ENCODE data around the gene SCRN1. TPM values are rescaled to one million over a fixed set of nuclear protein-coding genes. Genes with fewer than 3 reads are reported as not detected.

Gene SCRN1
- polyA plus RNA-seq, 1 donor from 2014 or later: 130 TPM

DNA sequence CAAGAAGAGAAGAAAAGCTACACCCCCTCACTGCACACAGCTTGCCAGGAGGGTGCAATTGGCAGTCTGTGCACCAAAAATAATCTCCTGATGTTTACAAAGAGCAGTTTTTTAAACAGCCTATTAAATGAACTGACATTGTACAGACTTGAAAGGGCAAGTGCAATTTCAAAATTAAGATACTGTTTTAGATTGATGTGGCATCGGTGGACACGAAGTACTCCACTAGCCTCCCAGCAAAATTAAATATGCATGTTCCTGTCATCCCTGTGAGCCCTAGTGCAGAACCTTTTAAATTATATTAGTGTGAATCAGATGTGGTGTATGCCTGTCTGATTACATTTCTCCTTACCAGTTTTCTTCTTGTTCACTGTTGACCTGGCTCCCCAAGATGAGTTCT, 95.3 kb downstream of the SCRN1 start:
- no peak overlapping the region for H3K4me3 ChIP-seq (ENCODE audit: low read length)
- H3K36me3 ChIP-seq (ENCODE audit: insufficient read depth, low read length): no peaks in the 10 kb centered on the region
- H4K20me1 ChIP-seq (ENCODE audit: insufficient read depth): no peaks in the 10 kb centered on the region
- no peak overlapping the region for H3K27ac ChIP-seq (ENCODE audit: low read length)
- no peaks in the 10 kb centered on the region for H3K9me3 ChIP-seq (ENCODE audit: low read length)
- H3K4me2 ChIP-seq (ENCODE audit: low read length): no peak overlapping the region
- H3K9me2 ChIP-seq (ENCODE audit: insufficient read depth, low read length): no peaks in the 10 kb centered on the region
- H3K27me3 ChIP-seq (ENCODE audit: insufficient read depth, low read depth, low read length): no peaks in the 10 kb centered on the region
- no peak overlapping the region for H2AFZ ChIP-seq (ENCODE audit: low read depth, low read length)
- no peak for TF ChIP-seq SMC3 (conservative IDR thresholded peaks at IDR 0.05; ENCODE audit: poor library complexity)
- TF ChIP-seq RAD21 (conservative IDR thresholded peaks at IDR 0.05): no peak
- no peak for TF ChIP-seq CTCF (IDR thresholded peaks at IDR 0.05; ENCODE audit: poor library complexity, severe bottlenecking)
- TF ChIP-seq REST (IDR thresholded peaks at IDR 0.05; ENCODE audit: borderline replicate concordance): no peak
- TF ChIP-seq EP300 (conservative IDR thresholded peaks at IDR 0.05; ENCODE audit: poor library complexity, severe bottlenecking): no peak
- TF ChIP-seq TAF1 (IDR thresholded peaks at IDR 0.05; ENCODE audit: low read depth): no peak
- no peak for TF ChIP-seq EZH2 (IDR thresholded peaks at IDR 0.05; ENCODE audit: borderline replicate concordance, insufficient read depth, low read length, poor library complexity, severe bottlenecking)
- TF ChIP-seq POLR2AphosphoS5 (IDR thresholded peaks at IDR 0.05): no peak
- no peak for TF ChIP-seq MXI1 (conservative IDR thresholded peaks at IDR 0.05; ENCODE audit: poor library complexity, severe bottlenecking)
- H3F3A ChIP-seq (ENCODE audit: insufficient read depth, low read length, poor library complexity, severe bottlenecking): no peaks in the 10 kb centered on the region
- H3K9ac ChIP-seq (ENCODE audit: low read length): no peak overlapping the region
- no peaks in the 10 kb centered on the region for H3K79me2 ChIP-seq (replicated peaks; ENCODE audit: insufficient read depth, low read length)

- H3K4me3 ChIP-seq (ENCODE audit: low read length): no peak overlapping the region
- no peaks in the 10 kb centered on the region for H3F3A ChIP-seq (ENCODE audit: insufficient read depth, low read length, poor library complexity, severe bottlenecking)
- no peak overlapping the region for H3K27ac ChIP-seq (ENCODE audit: low read length)
- H3K4me2 ChIP-seq (ENCODE audit: low read length): no peak overlapping the region
- H3K9me2 ChIP-seq (ENCODE audit: insufficient read depth, low read length): no peaks in the 10 kb centered on the region
- H3K9me3 ChIP-seq (ENCODE audit: low read length): no peaks in the 10 kb centered on the region
- no peak overlapping the region for H2AFZ ChIP-seq (ENCODE audit: low read depth, low read length)
- no peaks in the 10 kb centered on the region for H3K79me2 ChIP-seq (replicated peaks; ENCODE audit: insufficient read depth, low read length)
- no peaks in the 10 kb centered on the region for H4K20me1 ChIP-seq (ENCODE audit: insufficient read depth)
- no peak overlapping the region for H3K9ac ChIP-seq (ENCODE audit: low read length)
- no peaks in the 10 kb centered on the region for H3K36me3 ChIP-seq (ENCODE audit: insufficient read depth, low read length)
- TF ChIP-seq POLR2AphosphoS5 (IDR thresholded peaks at IDR 0.05): no peak
- TF ChIP-seq CTCF (IDR thresholded peaks at IDR 0.05; ENCODE audit: poor library complexity, severe bottlenecking): no peak
- TF ChIP-seq SMC3 (conservative IDR thresholded peaks at IDR 0.05; ENCODE audit: poor library complexity): no peak
- TF ChIP-seq EP300 (conservative IDR thresholded peaks at IDR 0.05; ENCODE audit: poor library complexity, severe bottlenecking): no peak
- TF ChIP-seq EZH2 (IDR thresholded peaks at IDR 0.05; ENCODE audit: borderline replicate concordance, insufficient read depth, low read length, poor library complexity, severe bottlenecking): no peak
- no peak for TF ChIP-seq RAD21 (conservative IDR thresholded peaks at IDR 0.05)
- TF ChIP-seq MXI1 (conservative IDR thresholded peaks at IDR 0.05; ENCODE audit: poor library complexity, severe bottlenecking): no peak
- no peak for TF ChIP-seq REST (IDR thresholded peaks at IDR 0.05; ENCODE audit: borderline replicate concordance)
- TF ChIP-seq TAF1 (IDR thresholded peaks at IDR 0.05; ENCODE audit: low read depth): no peak
- no peaks in the 10 kb centered on the region for H3K27me3 ChIP-seq (ENCODE audit: insufficient read depth, low read depth, low read length)
Observed at GRCh38 chr7:29893351-29893965, 96.1 kb downstream of the SCRN1 start.

Data from neural cell (in vitro differentiated cells).